BLaER1 treated with 17β-estradiol and CSF1 and Interleukin-3, amounts not matched to agents 10 nM and 100 nM (cell line): ENCODE results near the gene ALDH3B2.

ENCODE experiments used
- H3K27ac ChIP-seq, 11 experiments: shearing (Covaris generic); formaldehyde crosslinking; 2 replicates each; pipeline ENCODE4 v1.8.1; 2022
- H3K27me3 ChIP-seq, 11 experiments: shearing (Covaris generic); formaldehyde crosslinking; 2 replicates each; pipeline ENCODE4 v1.8.1; 2022
- H3K36me3 ChIP-seq, 11 experiments: shearing (Covaris generic); formaldehyde crosslinking; 2 replicates each; pipeline ENCODE4 v1.8.1; 2022
- H3K4me1 ChIP-seq, 10 experiments: shearing (Covaris generic); formaldehyde crosslinking; 2 replicates each; pipeline ENCODE4 v1.8.1; 2022
- H3K4me2 ChIP-seq, 11 experiments: shearing (Covaris generic); formaldehyde crosslinking; 2 replicates each; pipeline ENCODE4 v1.8.1; 2022
- H3K4me3 ChIP-seq, 10 experiments: shearing (Covaris generic); formaldehyde crosslinking; 2 replicates each; pipeline ENCODE4 v1.8.1; 2022
- H3K9ac ChIP-seq, 11 experiments: shearing (Covaris generic); formaldehyde crosslinking; 2 replicates each; pipeline ENCODE4 v1.8.1; 2022
- H3K9me3 ChIP-seq, 11 experiments: shearing (Covaris generic); formaldehyde crosslinking; replicated peaks in 1 of 11; 2 replicates each; pipeline ENCODE4 v1.8.1; 2022
- H4K20me1 ChIP-seq, 11 experiments: shearing (Covaris generic); formaldehyde crosslinking; 2 replicates each; pipeline ENCODE4 v1.8.1; 2022
- Cebpa-rat ChIP-seq, 11 experiments: shearing (Covaris generic); IDR thresholded peaks; 2 replicates each; pipeline ENCODE4 v1.8.1; 2022

Gene ALDH3B2

GRCh38 chr11:67671211-67671520 lies 3.3 kb downstream of the ALDH3B2 start:
- Histone ChIP-seq H3K27ac (no peak overlapping the region), H3K27me3 (peaks cover 0 to 16% (median 0%) of the 10 kb centered on the region in 11 experiments; a peak in 5 of 22 replicates), H3K36me3 (no peaks in the 10 kb centered on the region), H3K4me3 (no peak overlapping the region), H4K20me1 (peaks cover 0 to 22% (median 0%) of the 10 kb centered on the region in 11 experiments; a peak in 7 of 22 replicates), H3K4me2 (peak overlapping the region in 5 of 11 experiments; percentile 13 to 48 (median 34); a peak in 8 of 22 replicates), H3K9me3 (peaks cover 8 to 13% (median 11%) of the 10 kb centered on the region in 11 experiments; a peak in 19 of 22 replicates), H3K4me1 (peaks cover 9 to 56% (median 40%) of the 10 kb centered on the region in 10 experiments; a peak in 19 of 20 replicates), H3K9ac (no peak overlapping the region)
- no peak for TF ChIP-seq Cebpa-rat (IDR thresholded peaks at IDR 0.05)

DNA sequence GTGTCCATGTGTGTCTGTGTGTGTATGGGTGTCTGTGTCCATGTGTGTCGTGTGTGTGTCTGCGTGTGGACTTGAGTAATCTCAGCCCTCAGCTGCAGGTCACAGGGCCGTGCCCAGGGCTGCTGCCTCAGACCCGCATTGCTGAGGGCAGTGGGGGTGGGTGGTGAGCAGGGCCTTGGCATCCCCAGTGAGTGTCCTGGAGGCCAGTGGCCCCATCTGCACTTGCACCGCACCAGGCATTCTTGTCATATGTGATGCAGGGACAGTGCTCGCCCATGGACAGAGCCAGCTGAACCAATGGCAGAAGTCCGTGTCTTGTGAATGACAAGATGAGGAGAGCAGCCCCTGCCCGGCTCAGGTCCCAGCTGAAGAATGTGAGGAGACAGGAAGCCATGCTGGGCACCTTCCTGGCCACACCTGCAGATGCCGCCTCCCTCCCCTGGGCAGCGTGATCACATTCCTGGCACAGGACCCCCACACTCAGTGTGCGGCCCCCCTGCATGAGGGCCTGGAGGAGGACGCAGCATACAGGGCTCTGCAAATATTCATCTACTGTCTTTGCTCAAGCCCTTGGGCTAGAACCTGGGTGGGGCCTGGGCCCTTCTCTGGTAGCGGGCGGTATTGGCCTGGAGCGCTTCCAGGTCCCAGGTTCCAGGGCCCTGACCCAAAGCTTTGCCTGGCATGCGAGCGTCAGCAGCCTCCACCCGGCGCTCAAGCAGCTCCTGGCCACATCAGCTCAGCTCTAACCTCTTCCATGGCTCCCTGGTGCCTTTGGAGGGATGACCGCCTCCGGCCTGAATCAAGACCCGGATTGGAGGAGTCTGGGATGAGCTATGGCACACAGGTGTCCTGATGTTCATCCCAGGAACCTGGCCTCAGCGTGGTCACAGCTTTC lies 3.9 kb downstream of the ALDH3B2 start:
- H3K27ac ChIP-seq = no peak overlapping the region
- H3K9me3 ChIP-seq = peaks cover 2 to 7% (median 5%) of the 10 kb centered on the region in 11 experiments; a peak in 15 of 22 replicates
- H4K20me1 ChIP-seq = peaks cover 0 to 24% (median 0%) of the 10 kb centered on the region in 11 experiments; a peak in 7 of 22 replicates

DNA sequence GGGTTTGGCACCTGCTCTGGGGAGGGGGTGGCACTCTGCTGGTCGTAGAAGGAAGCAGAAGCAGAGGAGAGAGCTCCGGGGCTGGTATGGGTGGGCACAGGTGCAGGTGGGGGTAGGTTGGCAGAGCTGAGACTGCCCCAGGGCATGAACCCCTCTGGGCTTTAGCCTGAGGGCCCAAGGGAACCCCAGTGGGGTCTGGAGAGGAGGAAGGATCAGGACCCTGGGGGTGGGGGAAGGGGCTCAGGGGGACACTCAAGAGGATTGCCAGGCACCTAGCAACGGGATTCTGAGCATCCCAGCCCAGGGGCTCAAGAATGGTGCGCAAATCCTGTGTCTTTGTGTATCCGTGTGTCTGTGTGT lies 6.3 kb downstream of the ALDH3B2 start:
- Histone ChIP-seq H3K4me1 (peaks cover 9 to 53% (median 43%) of the 10 kb centered on the region in 10 experiments; a peak in 19 of 20 replicates), H3K9ac (no peak overlapping the region)

More for the DNA sequence above, 3.9 kb downstream of the ALDH3B2 start:
- peaks cover 0 to 16% (median 0%) of the 10 kb centered on the region in 11 experiments; a peak in 5 of 22 replicates for H3K27me3 ChIP-seq
- no peak overlapping the region for H3K9ac ChIP-seq
- H3K36me3 ChIP-seq = no peaks in the 10 kb centered on the region
- H3K4me2 ChIP-seq = peak overlapping the region in 7 of 11 experiments; percentile 4 to 48 (median 20); a peak in 10 of 22 replicates
- H3K4me3 ChIP-seq = no peak overlapping the region
- no peak for TF ChIP-seq Cebpa-rat (IDR thresholded peaks at IDR 0.05)
- peaks cover 9 to 59% (median 43%) of the 10 kb centered on the region in 10 experiments; a peak in 19 of 20 replicates for H3K4me1 ChIP-seq

GRCh38 chr11:67667490-67668191 lies 6.8 kb downstream of the ALDH3B2 start:
- Histone ChIP-seq H3K9me3 (no peaks in the 10 kb centered on the region), H3K9ac (peak overlapping the region in 3 of 11 experiments; percentile 25 to 47 (median 40); a peak in 4 of 22 replicates), H3K36me3 (no peaks in the 10 kb centered on the region), H4K20me1 (peaks cover 0 to 24% (median 0%) of the 10 kb centered on the region in 11 experiments; a peak in 8 of 22 replicates), H3K4me3 (no peak overlapping the region), H3K4me2 (peak overlapping the region; percentile 0 to 95 (median 83); a peak in 20 of 22 replicates), H3K27me3 (peaks cover 0 to 16% (median 0%) of the 10 kb centered on the region in 11 experiments; a peak in 5 of 22 replicates), H3K27ac (peak overlapping the region in 7 of 11 experiments; percentile 1 to 62 (median 43); a peak in 10 of 22 replicates), H3K4me1 (peaks cover 9 to 53% (median 43%) of the 10 kb centered on the region in 10 experiments; a peak in 19 of 20 replicates)
- 0 out of 22 replicates have a peak, but pooled peaks of 2 of the 11 experiments have one; percentile 31 to 52 for TF ChIP-seq Cebpa-rat (IDR thresholded peaks at IDR 0.05)

More for the DNA sequence above, 6.3 kb downstream of the ALDH3B2 start:
- TF ChIP-seq Cebpa-rat (IDR thresholded peaks at IDR 0.05) = no peak
- no peaks in the 10 kb centered on the region for H3K9me3 ChIP-seq
- H4K20me1 ChIP-seq = peaks cover 0 to 24% (median 0%) of the 10 kb centered on the region in 11 experiments; a peak in 7 of 22 replicates
- no peak overlapping the region for H3K27ac ChIP-seq
- H3K4me3 ChIP-seq = no peak overlapping the region
- H3K4me2 ChIP-seq = peak overlapping the region in 10 of 11 experiments; percentile 13 to 95 (median 84); a peak in 18 of 22 replicates
- no peaks in the 10 kb centered on the region for H3K36me3 ChIP-seq
- peaks cover 0 to 16% (median 0%) of the 10 kb centered on the region in 11 experiments; a peak in 5 of 22 replicates for H3K27me3 ChIP-seq

- Histone ChIP-seq H3K36me3 (no peaks in the 10 kb centered on the region), H3K27ac (peak overlapping the region in 7 of 11 experiments; percentile 1 to 62 (median 43); a peak in 10 of 22 replicates), H3K4me1 (peaks cover 9 to 53% (median 43%) of the 10 kb centered on the region in 10 experiments; a peak in 19 of 20 replicates), H3K9me3 (no peaks in the 10 kb centered on the region), H3K27me3 (peaks cover 0 to 16% (median 0%) of the 10 kb centered on the region in 11 experiments; a peak in 5 of 22 replicates), H4K20me1 (peaks cover 0 to 24% (median 0%) of the 10 kb centered on the region in 11 experiments; a peak in 8 of 22 replicates), H3K9ac (peak overlapping the region in 3 of 11 experiments; percentile 25 to 47 (median 40); a peak in 4 of 22 replicates), H3K4me2 (peak overlapping the region; percentile 26 to 95 (median 83); a peak in 21 of 22 replicates), H3K4me3 (no peak overlapping the region)
- no peak for TF ChIP-seq Cebpa-rat (IDR thresholded peaks at IDR 0.05)
These were observed 7.5 kb downstream of the ALDH3B2 start for GRCh38 chr11:67666676-67667489.

GRCh38 chr11:67666303-67666645 lies 8.1 kb downstream of the ALDH3B2 start:
- H3K36me3 ChIP-seq = no peaks in the 10 kb centered on the region
- H3K4me2 ChIP-seq = peak overlapping the region in 9 of 11 experiments; percentile 54 to 95 (median 86); a peak in 16 of 22 replicates
- peaks cover 9 to 52% (median 43%) of the 10 kb centered on the region in 10 experiments; a peak in 19 of 20 replicates for H3K4me1 ChIP-seq
- peaks cover 0 to 16% (median 0%) of the 10 kb centered on the region in 11 experiments; a peak in 5 of 22 replicates for H3K27me3 ChIP-seq
- H3K9ac ChIP-seq = no peak overlapping the region
- H3K4me3 ChIP-seq = no peak overlapping the region
- H3K9me3 ChIP-seq = no peaks in the 10 kb centered on the region
- no peak for TF ChIP-seq Cebpa-rat (IDR thresholded peaks at IDR 0.05)
- no peak overlapping the region for H3K27ac ChIP-seq
- peaks cover 0 to 24% (median 0%) of the 10 kb centered on the region in 11 experiments; a peak in 8 of 22 replicates for H4K20me1 ChIP-seq

DNA sequence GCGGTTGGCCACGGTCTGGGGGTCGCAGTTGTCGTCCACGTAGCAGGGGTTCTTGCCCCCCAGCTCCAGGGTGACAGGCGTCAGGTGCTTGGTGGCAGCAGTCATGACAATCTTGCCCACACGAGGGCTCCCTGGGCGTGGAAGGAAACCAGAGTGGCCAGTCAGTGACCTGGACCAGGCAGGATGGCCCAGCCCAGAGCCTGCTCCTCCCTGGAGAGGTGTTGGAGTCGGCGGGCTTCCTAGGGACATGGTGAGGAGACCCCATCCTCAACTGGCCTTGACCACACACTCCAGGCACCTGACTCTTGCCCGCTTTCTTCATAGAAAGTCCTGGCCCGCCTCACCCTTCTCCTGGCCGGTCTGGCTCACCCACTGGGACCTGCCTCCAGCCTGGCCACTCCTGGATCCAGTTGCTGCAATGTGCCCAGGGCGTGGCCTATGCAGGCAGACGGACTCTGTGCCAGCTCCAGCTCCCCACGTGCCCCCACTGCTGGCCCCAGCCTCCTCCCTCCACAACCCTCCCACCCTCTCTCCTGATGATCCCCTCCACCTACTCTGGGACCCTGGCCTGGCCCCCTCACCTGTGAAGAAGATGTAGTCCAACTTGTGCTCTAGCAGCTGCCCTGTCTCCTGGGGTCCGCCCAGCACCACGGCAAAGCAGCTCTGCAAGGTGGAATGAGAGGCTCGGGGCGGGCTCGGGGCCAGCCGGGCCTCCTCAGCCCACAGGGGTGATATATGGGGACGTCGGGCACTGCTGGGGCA lies 8.7 kb downstream of the ALDH3B2 start:
- Histone ChIP-seq H3K9ac (no peak overlapping the region), H3K27ac (no peak overlapping the region), H3K4me1 (peaks cover 9 to 47% (median 41%) of the 10 kb centered on the region in 10 experiments; a peak in 19 of 20 replicates), H3K4me3 (no peak overlapping the region), H3K9me3 (no peaks in the 10 kb centered on the region), H3K27me3 (peaks cover 0 to 16% (median 0%) of the 10 kb centered on the region in 11 experiments; a peak in 5 of 22 replicates), H4K20me1 (peaks cover 0 to 20% (median 0%) of the 10 kb centered on the region in 11 experiments; a peak in 9 of 22 replicates), H3K4me2 (peak overlapping the region in 8 of 11 experiments; percentile 81 to 95 (median 89); a peak in 9 of 22 replicates), H3K36me3 (no peaks in the 10 kb centered on the region)
- TF ChIP-seq Cebpa-rat (IDR thresholded peaks at IDR 0.05) = no peak
